Calu3 (cell line): ENCODE results near the gene ENTPD1. TPM values are rescaled to one million over a fixed set of nuclear protein-coding genes. Genes with fewer than 3 reads are reported as not detected.

Source experiments
- BruUV-seq: library from RNA; stranded (reverse); fragments of 400-500 nt; replicated peaks from 2 replicates; lab custom pipeline; 2021; lab: Mats Ljungman, UMichigan
- CTCF ChIA-PET: fragments of 300-600 bp; sonication (Branson Sonifier 250); formaldehyde crosslinking; loops from one replicate; lab custom pipeline; 2022; ENCODE audit warnings: antibody characterized with exemption; lab: Charles Lee
- DNase-seq: peaks from one replicate; pipeline ENCODE4 v3.0.0; 2022
- H3K27ac Mint-ChIP-seq: one replicate; pipeline ENCODE4 v1.8.0; 2022; ENCODE audit warnings: mixed read lengths; ENCODE audit not compliant: unreplicated experiment
- H3K27me3 Mint-ChIP-seq: one replicate; pipeline ENCODE4 v1.8.0; 2022; ENCODE audit warnings: mixed read lengths; ENCODE audit not compliant: unreplicated experiment
- H3K36me3 Mint-ChIP-seq: one replicate; pipeline ENCODE4 v1.8.0; 2022; ENCODE audit warnings: mild to moderate bottlenecking, moderate library complexity, mixed read lengths; ENCODE audit not compliant: insufficient read depth, unreplicated experiment
- H3K4me1 Mint-ChIP-seq: one replicate; pipeline ENCODE4 v1.8.0; 2022; ENCODE audit warnings: mild to moderate bottlenecking, low read depth, mixed read lengths; ENCODE audit not compliant: unreplicated experiment
- H3K4me3 Mint-ChIP-seq: one replicate; pipeline ENCODE4 v1.8.0; 2022; ENCODE audit warnings: mild to moderate bottlenecking, low read depth, moderate library complexity, mixed read lengths; ENCODE audit not compliant: unreplicated experiment
- H3K9me3 Mint-ChIP-seq: one replicate; pipeline ENCODE4 v1.8.0; 2022; ENCODE audit warnings: low read depth, mixed read lengths; ENCODE audit not compliant: unreplicated experiment
- CTCF ChIP-seq: fragments of 200-600 bp; IDR thresholded peaks from one replicate; pipeline ENCODE4 v1.8.0; 2022; ENCODE audit warnings: antibody characterized with exemption; ENCODE audit not compliant: unreplicated experiment
- intact Hi-C: fragments of 100-400 bp; cut with micrococcal nuclease; formaldehyde crosslinking; loops from one replicate; pipeline ENCODE4 v1.10.0; 2022; ENCODE audit not compliant: unreplicated experiment
- total RNA-seq: library from RNA; stranded (reverse); gene quantifications from 2 replicates; pipeline ENCODE4 v1.2.3, GENCODE V29; 2022

The ENTPD1 gene
- total RNA-seq, 1 experiment from 2014 or later: 0.92 TPM

GRCh38 chr10:95782318-95782717 is 26.4 kb downstream of the ENTPD1 start:
- TF ChIP-seq CTCF: no peak
- CTCF ChIA-PET: no interaction called here
- Mint-ChIP-seq H3K4me3 (no peak overlapping the region), H3K27me3 (peaks cover under 1% of the 10 kb centered on the region), H3K27ac (no peak overlapping the region), H3K36me3 (no peaks in the 10 kb centered on the region), H3K4me1 (no peaks in the 10 kb centered on the region), H3K9me3 (peaks cover 4% of the 10 kb centered on the region)
- no peak for DNase-seq
- no TSS peak for BruUV-seq
- intact Hi-C loops: no loop called here

DNA sequence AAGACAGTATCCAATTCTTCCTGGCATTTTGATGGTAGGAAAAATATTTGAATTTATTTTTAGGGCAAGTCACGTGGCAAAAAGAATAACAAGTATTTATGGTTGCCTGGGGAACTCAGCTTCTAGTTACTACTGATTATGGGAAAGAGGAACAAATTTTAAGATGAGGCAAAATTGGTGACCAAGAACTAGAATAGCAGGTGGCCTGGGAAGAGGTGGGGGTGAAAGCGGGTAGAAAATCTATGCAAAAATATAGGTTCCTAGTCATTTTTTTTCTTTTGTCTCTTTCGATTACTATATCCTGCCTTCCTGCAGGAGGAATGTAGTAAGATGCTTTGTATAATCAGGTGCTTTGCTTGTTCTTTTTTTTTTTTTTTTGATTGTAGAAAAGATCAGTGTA is 27.8 kb downstream of the ENTPD1 start:
- H3K36me3 Mint-ChIP-seq: no peaks in the 10 kb centered on the region
- H3K27me3 Mint-ChIP-seq: no peaks in the 10 kb centered on the region
- intact Hi-C loops: no loop called here
- H3K9me3 Mint-ChIP-seq: peaks cover 4% of the 10 kb centered on the region
- no peak overlapping the region for H3K4me3 Mint-ChIP-seq
- BruUV-seq: no TSS peak
- no peak overlapping the region for H3K27ac Mint-ChIP-seq
- no peaks in the 10 kb centered on the region for H3K4me1 Mint-ChIP-seq
- CTCF ChIA-PET: no interaction called here
- DNase-seq: no peak
- no peak for TF ChIP-seq CTCF

- Mint-ChIP-seq H3K36me3 (no peaks in the 10 kb centered on the region), H3K27me3 (no peaks in the 10 kb centered on the region), H3K9me3 (no peaks in the 10 kb centered on the region), H3K4me3 (no peak overlapping the region), H3K27ac (no peak overlapping the region), H3K4me1 (no peaks in the 10 kb centered on the region)
- CTCF ChIA-PET: no interaction called here
- no peak for TF ChIP-seq CTCF
- intact Hi-C loops: no loop called here
- DNase-seq: no peak
- no TSS peak for BruUV-seq
Measured at GRCh38 chr10:95784279-95784913, 28.4 kb downstream of the ENTPD1 start.

- H3K9me3 Mint-ChIP-seq: no peaks in the 10 kb centered on the region
- no peak overlapping the region for H3K4me3 Mint-ChIP-seq
- BruUV-seq: no TSS peak
- no peak for DNase-seq
- no peaks in the 10 kb centered on the region for H3K4me1 Mint-ChIP-seq
- intact Hi-C loops: no loop called here
- TF ChIP-seq CTCF: no peak
- H3K36me3 Mint-ChIP-seq: no peaks in the 10 kb centered on the region
- H3K27ac Mint-ChIP-seq: no peak overlapping the region
- H3K27me3 Mint-ChIP-seq: no peaks in the 10 kb centered on the region
- CTCF ChIA-PET: no interaction called here
Measured at GRCh38 chr10:95785317-95785716, 29.4 kb downstream of the ENTPD1 start.
